HepG2 (cell line): ENCODE results near the gene RNU11. TPM values are rescaled to one million over a fixed set of nuclear protein-coding genes. Genes with fewer than 3 reads are reported as not detected.
A peak's percentile ranks its signal among the peaks of the same experiment; 100 is the strongest.

Experiments
- CHD2 ChIP-seq: IDR thresholded peaks from 2 replicates; pipeline ENCODE4 v1.6.1; 2011; ENCODE audit warnings: low read depth, low read length, improper control_type of control experiment
- FOXP1 ChIP-seq, 2 experiments: fragments of 450-650 bp in 1 of 2; IDR thresholded peaks; 2 replicates each; pipeline ENCODE4 v1.6.1; 2017 to 2018; ENCODE audit warnings: antibody characterized with exemption in 1 of 2
- KAT2B ChIP-seq: fragments of 150-350 bp; IDR thresholded peaks from 2 replicates; pipeline ENCODE4 v1.6.1; 2014; ENCODE audit warnings: low read depth, low read length, borderline replicate concordance
- NCOA1 ChIP-seq: sonication (generic); formaldehyde crosslinking; IDR thresholded peaks from 2 replicates; pipeline ENCODE4 v1.9.0; 2021; ENCODE audit warnings: missing genetic modification reagents
- PAX8 ChIP-seq: sonication (generic); formaldehyde crosslinking; IDR thresholded peaks from 2 replicates; pipeline ENCODE4 v1.8.0; 2022; ENCODE audit warnings: mild to moderate bottlenecking, missing genetic modification reagents, borderline replicate concordance
- PBX2 ChIP-seq: IDR thresholded peaks from 2 replicates; pipeline ENCODE4 v1.6.1; 2016; ENCODE audit warnings: control low read depth
- PRDM15 ChIP-seq: sonication (generic); formaldehyde crosslinking; IDR thresholded peaks from 2 replicates; pipeline ENCODE4 v1.4.0; 2020; ENCODE audit warnings: missing genetic modification reagents
- RAD21 ChIP-seq: fragments of 450-650 bp; formaldehyde crosslinking; IDR thresholded peaks from 2 replicates; pipeline ENCODE4 v1.5.0; 2020; ENCODE audit warnings: mild to moderate bottlenecking
- RARA ChIP-seq: IDR thresholded peaks from 2 replicates; pipeline ENCODE4 v1.6.1; 2016; ENCODE audit warnings: missing genetic modification reagents, missing compliant biosample characterization
- RCOR2 ChIP-seq: IDR thresholded peaks from 2 replicates; pipeline ENCODE4 v1.6.1; 2016; ENCODE audit warnings: missing biosample characterization, missing genetic modification reagents
- SMYD3 ChIP-seq: sonication (generic); formaldehyde crosslinking; IDR thresholded peaks from 2 replicates; pipeline ENCODE4 v1.8.1; 2023; ENCODE audit warnings: mild to moderate bottlenecking, missing genetic modification reagents
- SNAI1 ChIP-seq: sonication (generic); formaldehyde crosslinking; IDR thresholded peaks from 2 replicates; pipeline ENCODE4 v1.5.0; 2020; ENCODE audit warnings: mild to moderate bottlenecking, missing genetic modification reagents, borderline replicate concordance
- SNAPC5 ChIP-seq: sonication (generic); formaldehyde crosslinking; IDR thresholded peaks from 2 replicates; pipeline ENCODE4 v1.8.1; 2023; ENCODE audit warnings: mild to moderate bottlenecking, missing genetic modification reagents, borderline replicate concordance
- STAG1 ChIP-seq: sonication (generic); formaldehyde crosslinking; IDR thresholded peaks from 2 replicates; pipeline ENCODE4 v1.4.0; 2020; ENCODE audit warnings: missing genetic modification reagents
- ZFP1 ChIP-seq: IDR thresholded peaks from 2 replicates; pipeline ENCODE4 v1.6.1; 2016
- ZNF83 ChIP-seq: sonication (generic); formaldehyde crosslinking; IDR thresholded peaks from 2 replicates; pipeline ENCODE4 v1.4.0; 2020; ENCODE audit warnings: missing genetic modification reagents, mild to moderate bottlenecking, borderline replicate concordance
- polyA plus RNA-seq, 8 experiments: library from polyadenylated mRNA; depleted of rRNA in 3 of 8; stranded (reverse) in 7 of 8; unstranded in 1 of 8; fragments of >200 nt; fragmentation: Illumina TruSeq in 4 of 8; extraction: Trizol in 4 of 8; gene quantifications; 2 replicates each; pipeline versions ENCODE4 v1.2.1 to v1.2.3, GENCODE V29; 2011 to 2016; ENCODE audit warnings: low read depth in 4 of 8, missing spikeins in 1 of 8, mixed read lengths in 1 of 8; ENCODE audit not compliant: insufficient read depth in 1 of 8
- total RNA-seq, 5 experiments: library from RNA; depleted of rRNA; stranded (reverse); fragments of >200 nt; fragmentation: Illumina TruSeq; extraction: Trizol; gene quantifications; 2 replicates each; pipeline ENCODE4 v1.2.3, GENCODE V29; 2016; ENCODE audit warnings: low read depth in 1 of 5
- TF ChIP-seq, protein P1 (sequence below), 2 experiments: sonication (generic) in 1 of 2; formaldehyde crosslinking in 1 of 2; IDR thresholded peaks; 2 replicates each; pipeline versions ENCODE4 v1.5.1 to v1.6.1; 2011 to 2020; ENCODE audit warnings: borderline replicate concordance in 1 of 2, low read depth in 1 of 2, low read length in 1 of 2, mild to moderate bottlenecking in 1 of 2, missing genetic modification reagents in 1 of 2, moderate library complexity in 1 of 2

The RNU11 gene
- total and polyA plus RNA-seq, 2 of the 13 experiments (the other 11 are each of a cell fraction or from before 2014, with no cell fraction given) = not detected

DNA sequence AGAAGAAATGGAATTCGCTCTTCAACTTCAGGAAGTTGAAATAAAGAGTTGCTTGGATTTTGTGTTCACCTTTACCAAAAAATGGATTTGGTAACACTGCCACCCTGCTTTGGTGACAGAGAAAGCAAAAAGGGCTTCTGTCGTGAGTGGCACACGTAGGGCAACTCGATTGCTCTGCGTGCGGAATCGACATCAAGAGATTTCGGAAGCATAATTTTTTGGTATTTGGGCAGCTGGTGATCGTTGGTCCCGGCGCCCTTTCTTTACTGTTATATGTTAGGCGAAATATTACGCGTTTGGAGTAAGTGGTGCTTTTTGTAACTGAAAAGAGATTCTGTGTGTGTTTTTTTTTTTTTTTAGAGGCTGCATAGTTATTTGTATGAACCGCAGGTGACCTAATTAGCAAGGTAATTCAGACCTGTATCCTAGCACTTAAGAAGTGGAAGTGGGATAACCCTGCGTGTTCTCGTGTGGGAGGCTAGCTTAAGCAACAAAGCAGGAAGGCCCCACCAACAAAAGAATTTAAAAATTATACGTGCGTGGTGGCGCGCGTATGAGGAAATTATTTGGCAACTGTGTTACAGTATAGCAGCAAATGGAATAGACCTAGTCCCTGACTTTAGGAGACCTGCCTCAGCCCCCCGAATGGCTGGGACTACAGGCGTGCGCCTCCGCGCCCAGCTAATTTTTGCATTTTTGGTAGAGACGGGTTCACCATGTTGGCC, at the start of gene RNU11 (continued):
- TF ChIP-seq RAD21 (CRISPR knock-in tag) (peak; percentile 43), FOXP1 (IDR thresholded peaks at IDR 0.05) (0 out of 2 replicates have a peak, but pooled peaks have one; percentile 33), FOXP1 (CRISPR knock-in tag; IDR thresholded peaks at IDR 0.05) (peak; percentile 34; the same call in 1 of the 2 replicates), PRDM15 (CRISPR knock-in tag) (peak; percentile 67; the same call in 1 of the 2 replicates), NCOA1 (CRISPR knock-in tag) (no peak), PAX8 (0 out of 2 replicates have a peak, but pooled peaks have one; percentile 84), SMYD3 (peak; percentile 95), KAT2B (no peak), ZNF83 (CRISPR knock-in tag) (no peak), SNAI1 (CRISPR knock-in tag) (no peak), SNAPC5 (CRISPR knock-in tag) (peak; percentile 100), ZFP1 (CRISPR knock-in tag) (peak; percentile 87), CHD2 (peak; percentile 64; the same call in 1 of the 2 replicates), RCOR2 (CRISPR knock-in tag) (peak; percentile 63; the same call in 1 of the 2 replicates), STAG1 (CRISPR knock-in tag) (no peak), RARA (peak; percentile 66), PBX2 (peak; percentile 41)
- TF ChIP-seq, protein P1, sequence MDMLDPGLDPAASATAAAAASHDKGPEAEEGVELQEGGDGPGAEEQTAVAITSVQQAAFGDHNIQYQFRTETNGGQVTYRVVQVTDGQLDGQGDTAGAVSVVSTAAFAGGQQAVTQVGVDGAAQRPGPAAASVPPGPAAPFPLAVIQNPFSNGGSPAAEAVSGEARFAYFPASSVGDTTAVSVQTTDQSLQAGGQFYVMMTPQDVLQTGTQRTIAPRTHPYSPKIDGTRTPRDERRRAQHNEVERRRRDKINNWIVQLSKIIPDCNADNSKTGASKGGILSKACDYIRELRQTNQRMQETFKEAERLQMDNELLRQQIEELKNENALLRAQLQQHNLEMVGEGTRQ (IDR thresholded peaks at IDR 0.05; ENCODE audit: low read depth, low read length) = no peak
- TF ChIP-seq, protein P1 (CRISPR knock-in tag; IDR thresholded peaks at IDR 0.05; ENCODE audit: borderline replicate concordance) = peak; percentile 60; the same call in 1 of the 2 replicates
